BJ (cell line): ENCODE measurements around the gene PLD1. TPM values are rescaled to one million over a fixed set of nuclear protein-coding genes. Genes with fewer than 3 reads are reported as not detected.

ENCODE experiments used
- CTCF ChIA-PET: fragments of 350-600 bp; formaldehyde crosslinking; extraction: SDS; loops from one replicate; lab custom pipeline; 2021; ENCODE audit warnings: antibody characterized with exemption, inconsistent platforms; lab: Yijun Ruan, JAX
- POLR2A ChIA-PET: fragments of 300-600 bp; sonication (Branson Sonifier 250); formaldehyde crosslinking; extraction: SDS; loops from one replicate; lab custom pipeline; 2021; ENCODE audit warnings: antibody characterized with exemption; lab: Charles Lee
- DNase-seq: peaks from one replicate; pipeline ENCODE4 v3.0.0-alpha.2; 2011; ENCODE audit warnings: low read depth
- H3K27me3 ChIP-seq: 2 replicates; pipeline ENCODE4 v1.6.0; 2011; ENCODE audit warnings: low read length; ENCODE audit not compliant: control insufficient read depth, insufficient read depth
- H3K36me3 ChIP-seq: 2 replicates; pipeline ENCODE4 v1.5.1; 2011; ENCODE audit warnings: low read length; ENCODE audit not compliant: control insufficient read depth, insufficient read depth
- H3K4me3 ChIP-seq: 2 replicates; pipeline ENCODE4 v1.5.1; 2011; ENCODE audit warnings: low read depth, mild to moderate bottlenecking, control low read depth, low read length
- polyA plus RNA-seq: library from polyadenylated mRNA; depleted of rRNA; stranded (reverse); fragments of >200 nt; gene quantifications from 2 replicates; pipeline ENCODE4 v1.2.3, GENCODE V29; 2011
- TF ChIP-seq, protein P1 (sequence below): IDR thresholded peaks from 2 replicates; pipeline ENCODE4 v1.5.1; 2011; ENCODE audit warnings: low read depth, mild to moderate bottlenecking, control low read depth, inconsistent platforms, low read length, moderate library complexity; ENCODE audit not compliant: insufficient read depth

The PLD1 gene
- polyA plus RNA-seq, 1 experiment, result 6.4 TPM

DNA sequence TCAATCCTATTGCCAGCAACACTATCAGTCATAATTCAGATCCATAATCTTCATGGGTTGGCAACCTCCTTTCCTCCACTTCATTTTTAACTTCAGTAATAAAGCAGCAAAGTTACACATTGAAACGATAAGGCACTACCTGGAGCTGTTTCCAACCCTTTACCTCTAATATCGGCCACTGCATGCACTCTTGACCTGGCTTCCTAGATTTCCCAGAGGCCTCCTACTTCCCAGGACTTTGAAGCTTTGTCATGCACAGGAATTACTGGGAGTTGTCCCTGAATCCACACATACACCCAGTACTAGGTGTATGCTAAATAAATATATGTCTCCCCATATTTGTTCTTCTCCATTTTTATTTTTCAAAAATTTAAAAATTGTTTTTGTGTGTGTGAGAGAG lies 126.1 kb downstream of the PLD1 start:
- POLR2A ChIA-PET, result no interaction called here
- no peaks in the 10 kb centered on the region for H3K36me3 ChIP-seq
- TF ChIP-seq, protein P1, sequence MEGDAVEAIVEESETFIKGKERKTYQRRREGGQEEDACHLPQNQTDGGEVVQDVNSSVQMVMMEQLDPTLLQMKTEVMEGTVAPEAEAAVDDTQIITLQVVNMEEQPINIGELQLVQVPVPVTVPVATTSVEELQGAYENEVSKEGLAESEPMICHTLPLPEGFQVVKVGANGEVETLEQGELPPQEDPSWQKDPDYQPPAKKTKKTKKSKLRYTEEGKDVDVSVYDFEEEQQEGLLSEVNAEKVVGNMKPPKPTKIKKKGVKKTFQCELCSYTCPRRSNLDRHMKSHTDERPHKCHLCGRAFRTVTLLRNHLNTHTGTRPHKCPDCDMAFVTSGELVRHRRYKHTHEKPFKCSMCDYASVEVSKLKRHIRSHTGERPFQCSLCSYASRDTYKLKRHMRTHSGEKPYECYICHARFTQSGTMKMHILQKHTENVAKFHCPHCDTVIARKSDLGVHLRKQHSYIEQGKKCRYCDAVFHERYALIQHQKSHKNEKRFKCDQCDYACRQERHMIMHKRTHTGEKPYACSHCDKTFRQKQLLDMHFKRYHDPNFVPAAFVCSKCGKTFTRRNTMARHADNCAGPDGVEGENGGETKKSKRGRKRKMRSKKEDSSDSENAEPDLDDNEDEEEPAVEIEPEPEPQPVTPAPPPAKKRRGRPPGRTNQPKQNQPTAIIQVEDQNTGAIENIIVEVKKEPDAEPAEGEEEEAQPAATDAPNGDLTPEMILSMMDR, result no peak
- CTCF ChIA-PET, result interaction anchor here (1.3 kb wide), 1 partner anchor 16 kb away, joined by 3 read pairs; no protein-coding TSS in a partner anchor
- H3K4me3 ChIP-seq, result no peak overlapping the region
- no peaks in the 10 kb centered on the region for H3K27me3 ChIP-seq
- no peak for DNase-seq

DNA sequence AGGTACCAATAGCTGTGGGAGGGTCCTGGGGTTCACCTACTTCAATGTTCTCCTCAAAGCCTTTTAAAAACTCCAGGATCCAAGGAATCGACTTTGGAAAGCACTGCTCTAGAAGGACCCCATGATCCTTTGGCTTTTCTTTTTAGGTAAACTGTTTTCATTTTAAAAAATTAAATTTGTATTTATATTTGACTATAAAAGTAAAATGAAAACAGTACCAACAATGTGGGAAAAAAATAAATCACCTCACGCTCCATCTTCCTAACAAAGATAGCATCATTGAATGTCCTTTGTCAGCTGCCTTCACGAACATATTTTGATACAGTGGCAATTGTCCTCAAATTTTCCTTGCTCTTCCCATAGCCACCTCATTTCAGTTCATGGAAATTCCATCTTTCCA lies 127.5 kb downstream of the PLD1 start:
- DNase-seq, result no peak
- Histone ChIP-seq H3K27me3 (no peaks in the 10 kb centered on the region), H3K36me3 (no peaks in the 10 kb centered on the region), H3K4me3 (no peak overlapping the region)
- POLR2A ChIA-PET, result no interaction called here
- TF ChIP-seq, protein P1, result no peak
- CTCF ChIA-PET, result no interaction called here

DNA sequence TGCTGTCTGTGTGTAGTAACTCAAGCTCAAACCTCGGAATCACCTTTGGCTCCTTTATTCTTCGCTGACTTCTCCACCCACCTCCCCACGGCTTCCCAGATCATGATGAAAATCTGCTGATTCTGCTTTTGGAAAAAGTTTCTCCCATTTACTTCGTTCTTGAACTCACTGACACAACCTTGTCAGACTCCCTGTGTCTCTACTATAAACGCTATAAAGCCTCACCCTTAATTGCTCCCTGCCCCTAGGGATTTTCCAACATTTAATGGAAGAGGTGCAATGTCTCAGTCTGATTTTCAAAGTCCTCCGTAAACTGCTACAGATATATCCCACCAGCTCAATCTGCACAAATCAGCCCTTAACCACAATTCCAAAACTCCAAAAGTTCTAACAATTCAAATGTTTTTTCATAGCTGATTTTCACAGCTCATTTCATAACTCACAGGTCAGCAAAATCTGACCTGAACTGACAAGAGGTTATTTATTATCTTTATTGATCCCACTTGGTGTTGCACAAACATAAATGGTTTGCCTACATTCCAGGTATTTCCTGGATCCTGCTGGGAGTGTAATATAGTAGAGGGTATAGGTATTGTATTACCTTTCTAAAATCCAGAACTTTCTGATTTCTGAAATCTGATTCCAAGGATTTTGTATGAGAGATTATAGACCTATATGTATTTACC lies 129.4 kb downstream of the PLD1 start:
- no peak for DNase-seq
- H3K4me3 ChIP-seq, result no peak overlapping the region
- ChIA-PET CTCF (no interaction called here), POLR2A (no interaction called here)
- no peaks in the 10 kb centered on the region for H3K36me3 ChIP-seq
- H3K27me3 ChIP-seq, result no peaks in the 10 kb centered on the region
- TF ChIP-seq, protein P1, result no peak

DNA sequence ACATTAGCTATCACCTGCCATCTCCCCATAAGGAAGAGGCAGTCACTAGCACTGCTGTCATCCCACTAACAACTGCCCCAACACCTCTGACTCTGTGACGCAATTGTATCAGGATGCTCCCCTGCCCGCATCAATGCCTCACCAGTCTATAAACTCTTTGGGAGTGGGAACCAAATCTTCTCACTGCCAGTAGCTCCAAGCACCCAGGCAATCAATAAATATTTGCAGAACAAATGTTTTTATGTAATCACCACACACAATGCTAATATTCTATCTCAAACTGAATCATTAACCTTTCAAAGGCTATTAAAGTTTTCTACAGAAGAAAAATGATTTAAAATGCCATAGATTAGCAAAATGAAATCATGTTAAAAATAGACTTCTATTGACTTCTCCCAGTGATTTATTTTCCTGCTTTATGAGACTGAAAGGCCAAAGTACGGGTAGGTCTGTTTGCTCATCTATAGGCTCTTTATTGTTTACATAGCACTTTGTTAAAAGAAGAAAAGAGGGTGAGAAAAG lies 131.3 kb downstream of the PLD1 start:
- no peaks in the 10 kb centered on the region for H3K27me3 ChIP-seq
- ChIA-PET POLR2A (no interaction called here), CTCF (no interaction called here)
- H3K36me3 ChIP-seq, result no peaks in the 10 kb centered on the region
- no peak for DNase-seq
- TF ChIP-seq, protein P1, result no peak
- H3K4me3 ChIP-seq, result no peak overlapping the region

DNA sequence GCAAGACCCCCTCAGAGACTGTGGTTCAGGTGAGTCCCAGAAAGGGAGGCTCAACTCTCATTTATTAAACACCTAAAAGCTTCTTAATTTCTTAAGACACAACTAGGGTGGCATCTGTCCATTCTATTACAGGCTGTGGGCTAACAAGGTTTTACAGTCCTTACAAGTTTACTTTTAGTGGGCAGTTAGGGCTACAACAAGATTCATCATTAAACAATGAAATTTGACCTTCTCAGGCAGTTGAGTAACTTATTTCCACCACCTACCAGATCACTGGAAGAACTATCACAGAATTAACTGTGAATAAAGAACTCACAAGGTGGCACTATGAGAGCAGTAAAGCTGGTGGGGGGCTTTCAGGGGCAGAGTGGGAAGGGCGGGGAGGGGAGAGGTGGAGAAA lies 132.6 kb downstream of the PLD1 start:
- H3K4me3 ChIP-seq, result no peak overlapping the region
- H3K36me3 ChIP-seq, result no peaks in the 10 kb centered on the region
- no peak for DNase-seq
- H3K27me3 ChIP-seq, result no peaks in the 10 kb centered on the region
- POLR2A ChIA-PET, result no interaction called here
- TF ChIP-seq, protein P1, result no peak
- CTCF ChIA-PET, result interaction anchor here (0.6 to 1.1 kb wide), 3 partner anchors 15 to 733 kb away, joined by 3 read pairs; no protein-coding TSS in a partner anchor
